GM12875 (cell line): ENCODE measurements around the gene TOP2A.

Experiments
- H3K4me3 ChIP-seq: one replicate; pipeline ENCODE4 v1.5.1; 2011; ENCODE audit warnings: low read depth, low read length, control low read depth
- TF ChIP-seq, protein P1 (sequence below): IDR thresholded peaks from 2 replicates; pipeline ENCODE4 v1.5.1; 2011; ENCODE audit warnings: low read depth, mild to moderate bottlenecking, control low read depth, inconsistent platforms, low read length, moderate library complexity, borderline replicate concordance; ENCODE audit not compliant: insufficient read depth

Gene TOP2A

DNA sequence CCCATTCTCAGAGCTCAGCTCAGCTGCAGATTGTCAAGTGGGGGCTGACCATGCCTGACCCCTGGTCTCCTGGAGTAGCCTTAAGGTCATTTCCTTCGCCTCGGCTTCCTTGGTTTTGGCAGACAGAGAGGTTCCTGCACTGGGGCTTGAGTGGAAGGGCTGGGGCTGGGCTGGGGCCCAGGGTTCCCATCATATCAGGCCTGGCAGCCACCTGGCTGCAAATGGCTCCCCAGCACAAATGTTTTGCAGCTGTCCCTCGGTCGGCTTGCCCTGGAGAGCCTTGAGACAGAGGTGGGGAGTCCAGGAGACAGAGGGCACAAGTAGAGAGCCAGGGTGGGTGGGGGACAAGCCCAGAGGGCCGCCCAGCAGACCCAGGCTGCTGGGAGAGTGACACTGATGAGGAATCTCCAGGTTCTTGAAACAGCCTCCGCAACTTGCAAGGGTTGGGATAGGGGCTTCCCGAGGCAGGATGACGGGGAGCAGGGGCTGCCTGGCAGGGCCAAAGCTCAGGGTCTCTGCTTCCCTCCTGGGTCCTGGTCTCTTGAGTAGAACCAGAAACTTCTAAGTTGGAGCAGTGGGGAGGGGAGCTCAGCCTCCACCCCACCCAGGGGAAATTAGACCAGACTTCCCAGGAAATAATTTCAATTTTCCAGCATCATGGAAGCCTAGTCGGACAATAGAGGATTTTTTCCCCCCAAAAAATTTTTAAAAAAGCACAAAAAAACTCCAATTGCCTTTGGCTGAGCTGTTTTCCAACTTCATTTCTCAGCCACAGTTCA is 44.8 kb upstream of the TOP2A start:
- TF ChIP-seq, protein P1, sequence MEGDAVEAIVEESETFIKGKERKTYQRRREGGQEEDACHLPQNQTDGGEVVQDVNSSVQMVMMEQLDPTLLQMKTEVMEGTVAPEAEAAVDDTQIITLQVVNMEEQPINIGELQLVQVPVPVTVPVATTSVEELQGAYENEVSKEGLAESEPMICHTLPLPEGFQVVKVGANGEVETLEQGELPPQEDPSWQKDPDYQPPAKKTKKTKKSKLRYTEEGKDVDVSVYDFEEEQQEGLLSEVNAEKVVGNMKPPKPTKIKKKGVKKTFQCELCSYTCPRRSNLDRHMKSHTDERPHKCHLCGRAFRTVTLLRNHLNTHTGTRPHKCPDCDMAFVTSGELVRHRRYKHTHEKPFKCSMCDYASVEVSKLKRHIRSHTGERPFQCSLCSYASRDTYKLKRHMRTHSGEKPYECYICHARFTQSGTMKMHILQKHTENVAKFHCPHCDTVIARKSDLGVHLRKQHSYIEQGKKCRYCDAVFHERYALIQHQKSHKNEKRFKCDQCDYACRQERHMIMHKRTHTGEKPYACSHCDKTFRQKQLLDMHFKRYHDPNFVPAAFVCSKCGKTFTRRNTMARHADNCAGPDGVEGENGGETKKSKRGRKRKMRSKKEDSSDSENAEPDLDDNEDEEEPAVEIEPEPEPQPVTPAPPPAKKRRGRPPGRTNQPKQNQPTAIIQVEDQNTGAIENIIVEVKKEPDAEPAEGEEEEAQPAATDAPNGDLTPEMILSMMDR, result no peak
- no peak overlapping the region for H3K4me3 ChIP-seq

DNA sequence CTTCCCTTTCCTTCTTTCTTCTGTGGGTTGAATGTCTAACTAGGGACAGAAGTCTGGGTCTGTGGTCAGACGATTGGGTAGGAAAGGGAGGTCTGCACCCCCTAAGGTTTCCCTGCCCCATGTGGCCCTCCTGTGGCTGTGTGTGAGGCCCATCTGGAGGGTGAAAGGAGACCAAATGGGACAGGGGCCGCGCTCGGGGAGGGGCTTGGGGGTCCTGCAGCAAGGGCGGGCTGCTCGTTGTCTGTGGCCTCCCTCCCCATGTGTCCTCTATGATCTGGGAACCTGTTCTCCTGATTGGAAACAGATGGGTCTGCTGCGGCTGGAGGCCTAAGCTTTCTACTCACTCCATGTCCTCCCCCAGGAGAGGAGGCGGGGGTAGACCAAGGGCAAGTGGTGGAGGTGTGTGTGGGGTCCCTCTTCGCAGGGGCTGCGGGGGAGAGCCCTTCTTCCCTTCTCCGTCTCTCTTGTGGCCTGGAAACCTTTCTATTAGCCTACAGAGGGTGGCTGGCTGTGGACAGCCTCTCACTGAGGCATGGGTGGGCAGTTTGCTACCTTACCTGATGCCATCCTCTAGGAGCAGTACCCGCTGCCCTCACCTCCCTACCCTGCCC is 44.1 kb upstream of the TOP2A start:
- no peak overlapping the region for H3K4me3 ChIP-seq
- TF ChIP-seq, protein P1, result no peak

DNA sequence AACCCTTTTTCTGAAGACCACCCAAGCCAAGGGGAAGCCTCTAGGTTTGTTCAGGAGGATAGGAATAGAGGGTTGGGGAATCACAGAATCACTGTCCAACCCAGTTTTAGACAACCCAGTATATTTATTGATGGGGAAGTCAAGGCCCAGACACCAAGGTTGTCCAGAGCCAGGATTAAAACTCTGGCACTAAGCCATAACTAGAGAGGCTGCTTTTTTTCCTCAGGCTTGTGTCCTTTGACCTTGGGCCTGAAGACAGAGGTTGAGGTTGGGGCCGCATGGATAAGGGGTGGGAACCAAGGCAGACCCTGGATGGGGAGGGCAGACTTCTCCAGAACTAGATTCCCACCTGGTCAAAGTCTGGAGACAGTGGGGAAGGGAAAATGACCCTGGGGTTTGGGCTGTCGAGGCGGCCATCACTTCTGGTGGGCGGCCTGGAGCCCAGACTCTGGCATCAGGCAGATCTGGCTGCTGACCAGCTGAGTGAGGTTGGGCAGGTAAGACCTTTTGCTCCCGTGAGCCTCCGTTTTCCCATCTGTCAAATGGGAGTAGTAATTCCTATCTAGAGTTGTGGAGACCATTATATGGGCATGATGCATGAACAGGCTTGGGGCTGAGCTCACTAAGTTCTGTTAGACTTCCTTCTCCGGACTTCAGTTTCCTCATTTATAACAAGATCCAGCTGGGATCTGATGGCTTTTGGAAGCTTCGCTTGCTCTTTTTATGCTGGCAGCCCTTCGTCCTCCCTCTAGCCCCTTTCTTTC is 43.5 kb upstream of the TOP2A start:
- TF ChIP-seq, protein P1, result no peak
- no peak overlapping the region for H3K4me3 ChIP-seq

DNA sequence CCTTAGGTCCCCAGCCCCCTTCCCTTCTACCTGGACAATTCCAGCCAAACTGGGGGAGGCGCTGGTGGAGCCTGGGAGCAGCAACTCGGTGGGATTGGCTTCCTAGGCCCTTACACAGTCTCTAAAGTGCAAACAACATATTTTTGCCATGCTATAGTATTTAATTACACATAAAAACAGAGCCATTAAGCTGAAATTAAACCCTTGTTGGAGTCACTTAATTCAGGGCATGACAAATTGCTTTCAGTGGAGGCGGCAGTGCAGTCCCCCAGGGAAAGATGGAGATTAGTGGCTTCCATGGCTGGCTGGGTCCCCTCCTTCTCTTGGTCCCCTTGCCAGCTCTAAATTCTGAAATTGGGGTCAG is 42.9 kb upstream of the TOP2A start:
- H3K4me3 ChIP-seq, result no peak overlapping the region
- TF ChIP-seq, protein P1, result no peak

DNA sequence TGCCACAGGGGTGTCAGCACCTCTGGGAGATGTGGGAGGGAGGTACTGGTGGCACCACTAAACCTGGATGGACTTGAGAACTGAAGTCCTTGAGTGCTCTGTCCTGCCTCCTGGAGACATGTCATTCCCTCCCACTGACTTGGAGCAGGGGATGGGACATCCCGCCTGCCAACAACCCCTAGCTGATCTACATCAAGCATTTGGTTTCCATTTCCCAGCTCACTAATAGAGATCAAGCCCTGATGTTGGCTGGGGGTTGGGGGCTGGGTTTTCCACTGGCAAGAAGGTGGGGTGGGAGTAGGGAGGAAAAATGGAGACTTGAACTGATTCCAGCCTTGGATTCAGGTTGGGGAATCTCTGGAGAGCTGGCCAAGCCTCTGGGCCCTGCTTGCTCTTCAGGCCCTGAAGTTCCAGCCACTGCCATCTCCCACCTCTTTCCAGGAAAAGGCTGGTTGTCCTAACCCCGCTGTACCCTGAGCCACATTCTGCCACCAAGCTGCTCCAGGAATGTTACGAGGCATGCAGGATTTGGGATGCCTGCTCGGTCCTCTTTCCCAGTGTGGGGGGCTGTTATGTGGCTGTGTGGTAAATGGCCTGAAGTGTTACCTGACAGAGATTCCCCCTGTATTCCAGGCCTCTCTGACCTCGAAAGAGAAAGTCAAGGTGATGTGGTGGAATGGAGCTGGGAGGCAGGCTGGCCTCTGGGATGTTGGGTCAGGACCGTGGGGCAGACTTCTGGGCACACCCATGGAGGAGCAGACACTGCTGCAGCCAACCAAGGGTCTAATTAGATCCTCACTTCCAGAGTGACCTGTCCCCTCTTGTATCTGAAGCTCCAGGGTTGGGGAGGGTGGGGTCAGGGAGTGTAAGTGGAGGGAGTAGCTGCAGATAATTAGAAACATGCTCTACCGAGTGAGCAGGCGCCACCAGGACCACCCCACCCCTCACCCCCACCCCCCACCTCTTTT is 42.2 kb upstream of the TOP2A start:
- no peak overlapping the region for H3K4me3 ChIP-seq
- TF ChIP-seq, protein P1, result no peak

DNA sequence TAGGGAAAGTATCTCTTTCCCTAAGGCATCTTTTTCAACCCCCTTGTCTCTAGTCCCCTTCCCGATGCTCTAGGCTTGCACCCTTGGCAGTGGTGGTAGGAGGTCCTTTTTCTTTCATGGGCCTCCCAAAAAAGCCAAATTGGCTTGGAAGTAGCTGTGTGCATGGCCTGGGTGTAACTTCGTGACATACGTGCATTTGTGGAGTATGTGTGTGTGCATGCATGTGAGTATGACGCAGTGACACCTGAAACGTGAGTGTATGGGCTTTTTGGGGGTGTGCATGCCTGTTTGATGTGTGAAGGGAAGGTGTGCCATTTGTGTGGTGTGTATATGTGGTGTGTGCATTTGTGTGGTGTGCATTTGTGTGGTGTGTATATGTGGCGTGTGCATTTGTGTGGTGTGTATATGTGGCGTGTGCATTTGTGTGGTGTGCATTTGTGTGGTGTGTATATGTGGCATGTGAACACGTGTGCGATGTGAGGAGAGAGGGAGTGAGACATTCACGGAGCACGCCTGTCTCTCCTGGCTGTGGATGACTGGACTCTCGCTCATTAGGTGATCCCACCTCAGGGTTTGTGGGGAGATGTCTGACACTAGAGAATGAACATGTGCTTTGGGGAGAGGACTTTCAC is 41.3 kb upstream of the TOP2A start:
- TF ChIP-seq, protein P1, result no peak
- H3K4me3 ChIP-seq, result no peak overlapping the region
